ENCODE results near the gene USP25.
A peak's percentile ranks its signal among the peaks of the same experiment; 100 is the strongest.

USP25 gene

GRCh38 chr21:15857740-15858139, 128.0 kb downstream of the USP25 start:
- no peak for DNase-seq (ENCODE audit: low spot score)

- DNase-seq (ENCODE audit: low spot score): no peak
These were observed 130.8 kb downstream of the USP25 start for GRCh38 chr21:15860541-15860940.

- no peak for DNase-seq (ENCODE audit: low spot score)
These were observed 139.2 kb downstream of the USP25 start for GRCh38 chr21:15868940-15869339.

GRCh38 chr21:15870819-15871218, 141.0 kb downstream of the USP25 start:
- no peak for DNase-seq (ENCODE audit: low spot score)

- peak; percentile 14 for DNase-seq (ENCODE audit: low spot score)
These were observed 142.5 kb downstream of the USP25 start for GRCh38 chr21:15872236-15872635.

- no peak for DNase-seq (ENCODE audit: low spot score)
These were observed 144.8 kb downstream of the USP25 start for GRCh38 chr21:15874615-15875014.

- DNase-seq (ENCODE audit: low spot score): no peak
These were observed 145.5 kb downstream of the USP25 start for GRCh38 chr21:15875286-15875685.

- DNase-seq (ENCODE audit: low spot score): no peak
These were observed 164.1 kb downstream of the USP25 start for GRCh38 chr21:15893902-15894301.

GRCh38 chr21:15894596-15894995, 164.8 kb downstream of the USP25 start:
- DNase-seq (ENCODE audit: low spot score): peak; percentile 38

GRCh38 chr21:15895142-15896106, 165.6 kb downstream of the USP25 start:
- DNase-seq (ENCODE audit: low spot score): peak; percentile 79

GRCh38 chr21:15896501-15896900, 166.7 kb downstream of the USP25 start:
- DNase-seq (ENCODE audit: low spot score): no peak

- no peak for DNase-seq (ENCODE audit: low spot score)
These were observed 174.6 kb downstream of the USP25 start for GRCh38 chr21:15904389-15904788.

- DNase-seq (ENCODE audit: low spot score): peak; percentile 32
These were observed 178.4 kb downstream of the USP25 start for GRCh38 chr21:15908187-15908586.

GRCh38 chr21:15928196-15928595, 198.4 kb downstream of the USP25 start:
- no peak for DNase-seq (ENCODE audit: low spot score)

- DNase-seq (ENCODE audit: low spot score): no peak
These were observed 199.1 kb downstream of the USP25 start for GRCh38 chr21:15928686-15929425.

GRCh38 chr21:15929536-15929935, 199.8 kb downstream of the USP25 start:
- DNase-seq (ENCODE audit: low spot score): no peak

Data from kidney tubule cell (primary cell).